ENCODE data around the gene RHOT1.
"Not testable (repeated sequence)": the region's sequence is repeated elsewhere in the genome, so short reads cannot be mapped to it uniquely, and the experiment has no call there.

The RHOT1 gene

DNA sequence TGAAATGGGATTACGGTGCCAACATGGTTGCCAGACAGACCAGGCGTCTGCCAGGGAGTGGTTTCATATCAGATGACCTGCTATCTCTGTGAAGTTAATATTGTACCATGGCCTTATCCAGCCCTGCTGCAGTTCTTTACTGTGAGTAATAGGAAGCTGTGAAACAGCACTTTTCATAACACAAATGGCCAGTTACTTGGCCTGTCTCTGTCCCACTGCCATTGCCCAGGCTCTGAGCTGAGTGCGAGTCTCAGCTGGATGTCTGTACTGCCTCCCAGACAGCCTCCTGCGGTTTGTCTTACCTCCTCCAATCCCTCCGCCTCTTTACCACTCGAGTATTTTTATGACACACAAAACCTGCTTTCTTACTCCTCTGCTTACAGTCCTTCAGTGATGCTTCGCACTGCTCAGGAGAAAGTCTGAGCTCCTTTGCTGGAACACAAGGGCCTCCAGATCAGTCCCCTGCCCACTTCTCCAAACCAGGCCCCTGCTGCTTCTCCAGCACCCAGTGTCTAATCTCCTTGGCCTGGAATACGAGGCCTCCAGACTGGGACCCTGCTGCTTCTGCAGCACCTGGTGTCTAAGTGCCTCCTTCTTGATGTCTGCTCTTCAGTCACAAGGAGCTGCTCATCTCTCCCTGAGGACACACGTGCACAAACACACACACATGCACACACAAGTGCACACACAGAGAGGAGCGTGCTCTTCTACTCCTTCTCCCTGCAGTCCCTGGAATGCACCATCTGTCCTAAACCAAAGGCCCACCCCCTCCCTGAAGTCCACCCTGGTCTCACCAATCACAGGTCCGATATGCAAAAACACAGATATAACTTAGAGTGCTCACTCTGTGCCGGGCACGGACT, 17.1 kb upstream of the RHOT1 start:
- no peak for DNase-seq (ENCODE audit: low read depth)

DNA sequence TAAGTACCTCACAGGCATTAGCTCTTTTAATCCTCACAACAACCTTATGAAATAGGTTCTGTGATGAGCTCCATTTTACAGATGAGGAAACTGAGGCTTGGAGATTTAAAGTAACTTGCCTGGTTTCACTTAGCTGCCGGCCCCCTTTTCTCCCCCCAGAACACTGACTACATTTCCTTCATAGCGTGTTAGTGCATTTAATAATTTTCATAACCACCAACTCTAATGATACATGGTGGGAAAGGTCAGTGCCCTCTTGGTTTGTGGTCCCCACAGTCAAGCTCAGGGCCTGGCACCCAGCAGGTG, 16.5 kb upstream of the RHOT1 start:
- no peak for DNase-seq (ENCODE audit: low read depth)

DNA sequence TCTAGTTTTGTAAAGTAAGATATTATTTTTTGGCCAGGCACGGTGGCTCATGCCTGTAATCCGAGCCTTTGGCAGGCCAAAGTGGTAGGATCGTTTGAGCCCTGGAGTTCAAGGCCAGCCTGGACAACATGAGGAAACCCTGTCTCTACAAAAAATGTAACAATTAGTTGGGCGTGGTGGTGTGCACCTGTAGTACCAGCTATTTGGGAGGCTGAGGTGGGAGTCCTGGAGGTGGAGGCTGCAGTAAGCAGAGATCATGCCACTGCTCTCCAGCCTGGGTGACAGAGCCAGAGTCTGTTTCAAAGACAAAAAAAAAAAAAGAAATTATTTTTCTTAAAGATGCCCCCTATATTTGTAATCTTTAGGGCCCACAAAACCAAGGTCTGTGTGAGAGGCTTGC, 16.0 kb upstream of the RHOT1 start:
- DNase-seq (ENCODE audit: low read depth): no peak

DNA sequence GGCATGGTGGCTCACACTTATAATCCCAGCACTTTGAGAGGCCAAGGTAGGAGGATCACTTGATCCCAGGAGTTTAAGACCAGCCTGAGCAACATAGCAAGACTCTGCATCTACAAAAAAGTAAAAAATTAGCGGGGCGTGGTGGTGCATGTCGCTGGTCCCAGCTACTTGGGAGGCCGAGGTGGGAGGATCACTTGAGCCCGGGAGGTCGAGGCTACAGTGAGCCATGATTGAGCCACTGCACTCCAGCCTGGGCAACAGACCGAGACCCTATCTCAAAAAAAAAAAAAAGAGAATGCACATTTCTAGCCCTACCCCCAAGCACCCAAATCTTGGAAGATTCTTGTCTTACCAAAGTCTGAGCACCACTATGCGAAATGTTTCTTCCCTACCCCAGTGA, 15.6 kb upstream of the RHOT1 start:
- no peak for DNase-seq (ENCODE audit: low read depth)

DNA sequence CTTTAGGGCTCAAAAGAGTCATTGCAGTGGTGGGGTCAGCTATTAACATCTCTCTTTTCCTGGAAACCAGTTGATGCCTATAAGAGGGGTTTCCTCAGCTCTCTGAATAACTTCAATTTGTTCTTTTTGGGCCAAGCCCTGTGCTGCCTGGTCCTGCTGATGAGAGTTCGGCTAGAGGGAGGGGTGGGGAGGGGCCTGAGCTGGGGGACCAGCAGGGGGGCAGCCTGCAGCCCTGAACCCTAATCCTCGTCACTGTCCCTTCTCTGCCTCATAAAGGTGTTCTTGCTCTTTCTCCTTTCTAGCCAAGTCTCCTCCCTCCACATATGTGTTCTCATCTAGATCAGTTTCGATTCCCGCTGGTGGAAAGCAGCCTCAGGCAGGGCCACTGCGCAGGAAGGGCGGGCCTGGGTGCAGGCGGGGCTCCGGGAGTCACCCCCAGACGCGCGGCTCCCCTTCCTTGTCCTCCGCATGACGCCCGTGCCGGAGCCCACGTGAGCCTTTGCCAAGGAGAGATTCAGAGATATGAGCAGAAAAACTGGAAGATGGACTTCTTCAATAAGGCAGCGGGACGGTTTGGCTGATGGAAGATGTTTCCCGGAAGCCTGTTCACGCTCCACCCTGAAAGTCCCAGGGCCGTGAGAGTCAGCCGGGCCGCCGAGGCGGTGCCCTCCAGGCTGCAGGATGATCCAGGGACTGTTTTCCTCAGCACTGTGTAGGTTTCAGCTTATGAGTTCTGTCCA, 15.0 kb upstream of the RHOT1 start:
- peak; percentile 47 for DNase-seq (ENCODE audit: low read depth)

DNA sequence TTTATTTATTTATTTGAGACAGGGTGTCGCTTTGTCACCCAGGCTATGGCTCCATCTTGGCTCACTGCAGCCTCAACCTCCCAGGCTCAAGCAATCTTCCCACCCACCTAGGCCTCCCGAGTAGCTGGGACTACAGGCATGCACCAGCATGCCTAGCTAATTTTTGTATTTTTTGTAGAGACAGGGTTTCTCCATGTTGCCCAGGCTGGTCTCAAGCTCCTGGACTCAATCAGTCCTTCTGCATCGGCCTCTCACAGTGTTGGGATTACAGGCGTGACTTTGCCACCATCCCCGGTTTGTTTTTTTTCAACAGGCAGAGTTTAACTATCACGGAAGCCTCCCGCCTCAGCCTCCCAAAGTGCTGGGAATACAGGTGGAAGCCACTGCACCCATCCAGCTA, 13.8 kb upstream of the RHOT1 start:
- DNase-seq (ENCODE audit: low read depth): not testable (repeated sequence)

DNA sequence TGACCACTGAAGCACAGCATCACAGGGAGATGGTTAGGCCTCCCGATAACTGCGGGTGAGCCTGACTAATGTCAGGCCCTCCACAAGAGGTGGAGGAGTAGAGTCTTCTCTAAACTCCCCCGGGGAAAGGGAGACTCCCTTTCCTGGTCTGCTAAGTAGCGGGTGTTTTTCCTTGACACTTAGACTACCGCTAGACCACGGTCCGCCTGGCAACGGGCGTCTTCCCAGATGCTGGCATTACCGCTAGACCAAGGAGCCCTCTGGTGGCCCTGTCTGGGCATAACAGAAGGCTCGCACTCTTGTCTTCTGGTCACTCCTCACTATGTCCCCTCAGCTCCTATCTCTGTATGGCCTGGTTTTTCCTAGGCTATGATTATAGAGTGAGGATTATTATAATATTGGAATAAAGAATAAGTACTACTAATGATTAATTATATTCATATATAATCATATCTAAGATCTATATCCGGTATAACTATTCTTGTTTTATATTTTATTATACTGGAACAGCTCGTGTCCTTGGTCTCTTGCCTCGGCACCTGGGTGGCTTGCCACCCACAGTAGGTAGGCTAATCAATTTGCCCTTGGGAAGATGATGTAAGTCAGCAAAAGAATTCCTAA, 6.7 kb upstream of the RHOT1 start:
- not testable (repeated sequence) for DNase-seq (ENCODE audit: low read depth)

DNA sequence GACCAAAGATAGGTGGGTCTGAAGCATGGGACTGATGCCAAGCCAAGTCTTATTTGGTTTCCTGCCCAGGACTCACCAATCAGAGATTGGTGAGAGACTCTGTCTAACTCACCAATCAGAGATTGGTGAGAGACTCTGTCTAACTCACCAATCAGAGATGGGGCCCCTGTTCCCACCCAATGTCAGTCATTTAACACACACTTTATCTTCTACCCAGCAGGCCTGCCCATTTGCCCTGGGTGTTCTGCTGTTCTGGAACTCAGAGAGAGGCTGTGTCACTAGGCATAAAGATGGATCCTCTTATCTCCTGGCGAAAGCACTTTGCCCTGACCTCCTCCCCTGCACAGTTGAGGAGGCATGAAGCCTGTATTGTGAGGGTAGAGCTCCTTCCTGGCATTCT, 5.4 kb upstream of the RHOT1 start:
- no peak for DNase-seq (ENCODE audit: low read depth)

DNA sequence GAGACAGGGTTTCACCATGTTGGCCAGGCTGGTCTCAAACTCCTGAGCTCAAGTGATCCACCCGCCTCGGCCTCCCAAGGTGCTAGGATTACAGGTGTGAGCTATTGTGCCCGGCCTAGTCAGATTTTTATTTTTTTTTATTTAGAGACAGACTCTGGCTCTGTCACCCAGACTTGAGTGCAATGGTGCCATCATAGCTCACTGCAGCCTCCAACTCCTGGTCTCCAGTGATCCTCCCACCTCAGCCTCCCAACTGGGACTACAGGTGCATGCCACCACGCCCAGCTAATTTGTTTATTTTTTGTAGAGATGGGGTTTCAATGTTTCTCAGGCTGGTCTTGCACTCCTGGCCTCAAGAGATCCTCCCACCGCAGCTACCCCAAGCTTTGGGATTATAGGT, 2.8 kb upstream of the RHOT1 start:
- not testable (repeated sequence) for DNase-seq (ENCODE audit: low read depth)

DNA sequence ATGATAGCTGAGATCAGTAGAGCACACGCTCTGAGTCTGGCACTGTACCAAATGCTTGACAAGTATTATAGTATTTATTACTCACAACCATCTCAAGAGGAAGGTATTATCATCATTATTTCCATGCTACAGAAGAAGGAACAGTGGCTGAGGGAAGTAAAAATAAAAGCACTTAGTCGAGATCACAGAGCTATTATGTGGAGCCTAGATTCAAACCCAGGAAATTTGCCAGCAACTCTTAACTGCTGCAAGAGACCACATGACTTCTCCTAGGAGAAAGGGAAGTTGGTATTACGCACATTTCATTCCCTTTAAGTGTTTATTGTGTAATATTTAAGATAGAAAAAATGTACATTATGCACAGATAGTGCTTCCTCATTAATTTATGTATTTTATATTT, 1.0 kb upstream of the RHOT1 start:
- no peak for DNase-seq (ENCODE audit: low read depth)

DNA sequence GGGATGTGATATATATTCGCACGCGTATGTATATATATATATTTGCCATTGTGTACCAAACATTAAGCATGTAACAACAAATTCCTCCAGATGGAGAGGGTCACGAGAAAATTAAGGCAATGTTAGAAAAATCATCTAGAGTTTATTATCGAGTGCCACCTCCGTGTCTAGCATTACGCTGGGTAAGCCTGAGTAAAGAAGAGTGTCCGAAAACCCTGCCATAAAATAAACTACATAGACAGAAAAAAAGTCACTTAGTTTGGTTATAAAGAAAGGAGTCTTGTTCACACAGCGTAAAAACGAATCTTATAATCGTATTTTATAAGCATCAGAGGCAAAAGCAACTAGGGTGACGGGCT, 644 bp upstream of the RHOT1 start:
- no peak for DNase-seq (ENCODE audit: low read depth)

DNA sequence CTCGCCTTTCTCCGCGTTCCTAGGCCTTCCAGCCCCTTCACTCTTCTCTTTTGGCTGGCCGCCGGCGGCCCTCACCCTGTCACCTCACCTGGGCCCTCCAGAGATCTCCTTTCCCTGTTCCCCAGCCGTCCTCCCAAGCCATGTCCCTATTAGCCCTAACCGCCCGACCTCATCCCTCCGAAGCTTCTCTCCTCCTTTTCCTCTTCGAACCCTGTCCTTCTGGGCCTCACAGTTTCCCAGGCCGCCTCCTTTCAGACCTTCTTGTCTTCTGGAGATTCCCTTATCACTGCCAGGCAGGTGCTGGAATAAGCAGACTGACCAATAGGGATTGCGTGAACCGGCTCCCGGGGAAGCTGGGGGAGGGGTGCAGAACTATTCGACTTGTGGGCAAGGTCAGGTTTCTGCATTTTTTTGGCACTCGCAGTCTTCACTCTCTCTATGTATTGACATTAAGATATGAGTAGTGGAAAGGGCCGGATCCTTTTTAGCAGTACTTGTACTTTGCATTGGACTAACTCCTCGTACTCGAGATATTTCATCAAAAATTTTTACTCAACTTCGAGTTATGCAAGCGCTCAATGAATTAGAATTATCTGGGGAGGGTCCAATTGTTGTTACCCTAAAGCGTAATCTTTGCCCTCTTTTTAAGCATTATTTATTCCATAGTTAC, 690 bp downstream of the RHOT1 start:
- DNase-seq (ENCODE audit: low read depth): no peak

DNA sequence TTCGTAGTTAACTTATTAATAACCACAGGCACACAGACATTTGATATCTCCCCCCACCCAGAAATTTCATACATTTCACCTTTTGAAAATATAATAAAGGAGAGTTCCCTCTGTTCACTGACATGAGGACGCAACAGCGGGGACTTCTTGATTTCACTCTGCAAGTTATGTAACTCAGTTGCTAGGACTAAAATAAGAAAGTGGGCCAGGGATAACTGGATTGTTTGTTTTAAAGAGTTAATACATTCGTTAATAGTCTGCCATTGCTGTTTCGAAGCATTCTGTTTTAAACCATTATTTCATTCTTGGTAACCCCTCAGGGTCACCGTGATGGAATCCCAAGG, 1.2 kb downstream of the RHOT1 start:
- DNase-seq (ENCODE audit: low read depth): no peak

DNA sequence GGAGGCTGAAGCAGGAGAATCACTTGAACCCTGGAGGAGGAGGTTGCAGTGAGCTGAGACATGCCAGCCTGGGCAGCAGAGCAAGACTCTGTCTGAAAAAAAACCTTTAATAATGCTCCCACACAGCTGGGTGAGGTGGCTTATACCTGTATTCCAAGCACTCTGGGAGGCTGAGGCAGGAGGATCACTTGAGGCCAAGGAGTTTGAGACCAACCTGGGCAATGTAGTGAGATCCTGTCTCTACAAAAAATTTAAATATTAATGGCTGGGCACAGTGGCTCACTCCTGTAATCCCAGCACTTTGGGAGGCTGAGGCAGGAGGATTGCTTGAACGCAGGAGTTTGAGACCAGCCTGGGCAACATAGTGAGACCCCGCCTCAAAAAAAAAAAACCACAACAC, 2.1 kb downstream of the RHOT1 start:
- not testable (repeated sequence) for DNase-seq (ENCODE audit: low read depth)

DNA sequence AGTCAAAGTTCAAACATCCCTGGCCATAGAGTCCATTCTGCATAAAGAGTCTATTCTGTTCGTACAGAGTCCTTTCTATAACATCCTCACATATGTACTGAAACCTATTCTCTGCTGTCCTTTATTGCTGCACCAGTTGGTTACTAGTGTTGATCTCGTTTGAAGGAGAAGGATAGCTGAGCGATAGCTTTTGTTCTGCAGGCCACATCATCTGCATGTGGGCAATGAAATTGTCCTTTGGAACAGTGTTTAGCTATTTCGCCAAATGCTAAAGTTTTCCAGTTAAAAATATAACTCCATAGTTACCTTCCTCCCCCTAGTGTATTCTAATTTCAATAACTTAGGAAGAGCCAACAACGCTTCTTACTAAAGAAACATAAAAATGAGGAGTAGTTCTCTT, 6.0 kb downstream of the RHOT1 start:
- DNase-seq (ENCODE audit: low read depth): no peak

DNA sequence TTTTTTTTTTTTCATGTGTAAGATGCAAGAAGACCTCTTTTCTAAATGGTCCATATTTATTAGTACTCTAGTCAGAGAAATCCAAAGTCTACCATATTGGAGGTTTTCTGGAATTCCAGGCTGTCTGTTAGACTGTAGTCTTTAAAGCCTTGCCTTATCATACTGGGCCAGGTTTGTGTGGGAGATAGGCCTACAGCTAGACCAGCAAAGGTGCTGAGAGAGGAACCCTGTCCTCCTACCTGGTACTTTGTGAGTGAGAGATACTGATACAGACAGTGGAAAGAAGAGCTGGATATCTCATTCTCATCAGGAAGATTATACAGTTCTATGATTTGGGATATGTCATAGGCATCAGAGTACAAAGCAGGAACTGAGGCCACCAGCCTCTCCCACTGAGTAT, 8.1 kb downstream of the RHOT1 start:
- DNase-seq (ENCODE audit: low read depth): no peak

DNA sequence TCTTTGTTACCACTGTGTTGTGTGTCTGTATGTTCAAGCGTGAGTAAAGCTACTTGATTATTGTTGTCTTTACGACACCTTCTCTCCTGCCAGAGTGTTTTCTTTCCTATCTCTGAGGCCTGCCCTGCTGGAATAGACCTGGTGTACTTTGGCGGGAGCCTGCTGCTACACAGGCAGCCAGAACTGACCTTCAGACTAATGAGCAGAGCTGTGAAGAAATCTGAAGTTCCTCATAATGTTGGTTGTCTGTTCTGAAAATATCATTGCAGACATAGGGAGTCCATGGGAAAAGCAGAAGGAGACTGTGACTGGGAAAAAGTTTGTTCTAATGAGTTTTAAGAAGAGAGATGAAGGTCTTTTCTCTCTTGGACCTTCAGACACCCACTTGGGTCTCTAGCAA, 9.8 kb downstream of the RHOT1 start:
- DNase-seq (ENCODE audit: low read depth): no peak

DNA sequence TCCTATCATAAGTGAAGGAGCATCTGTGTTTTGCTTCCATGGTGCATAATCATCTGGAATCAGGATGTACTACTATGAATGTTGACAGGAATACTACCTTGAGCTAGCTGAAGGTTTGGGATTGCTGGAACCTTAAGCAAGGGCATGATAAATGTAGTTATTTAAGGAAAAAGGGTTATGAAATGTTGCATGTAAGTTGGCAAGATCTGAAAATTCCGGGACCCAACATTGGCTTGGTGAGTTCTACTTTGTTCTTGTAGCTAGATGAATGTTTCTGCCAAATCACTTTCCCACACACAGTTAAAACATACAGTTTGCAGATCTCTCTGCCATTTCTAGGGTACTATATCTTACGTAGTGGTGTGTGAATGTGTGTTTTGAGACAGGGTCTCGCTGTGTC, 13.6 kb downstream of the RHOT1 start:
- no peak for DNase-seq (ENCODE audit: low read depth)

DNA sequence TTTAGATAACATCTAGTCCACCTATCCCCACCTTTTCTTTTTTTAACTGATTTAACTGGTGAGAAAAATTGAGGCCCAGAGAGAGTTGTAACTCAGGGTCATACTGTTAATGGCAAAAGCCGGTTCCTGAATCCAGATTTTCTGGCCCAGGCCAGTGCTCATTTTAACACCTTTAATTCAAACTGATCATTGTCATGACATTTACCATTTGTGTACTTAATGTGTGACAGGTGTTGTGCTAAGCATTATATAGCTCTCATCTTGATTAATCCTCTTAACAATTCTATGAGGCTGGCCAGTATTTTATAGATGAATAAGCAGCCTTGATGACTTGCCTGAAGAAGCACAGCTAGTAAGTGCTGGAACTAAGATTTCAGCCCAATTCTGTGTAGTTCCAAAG, 14.4 kb downstream of the RHOT1 start:
- DNase-seq (ENCODE audit: low read depth): no peak

DNA sequence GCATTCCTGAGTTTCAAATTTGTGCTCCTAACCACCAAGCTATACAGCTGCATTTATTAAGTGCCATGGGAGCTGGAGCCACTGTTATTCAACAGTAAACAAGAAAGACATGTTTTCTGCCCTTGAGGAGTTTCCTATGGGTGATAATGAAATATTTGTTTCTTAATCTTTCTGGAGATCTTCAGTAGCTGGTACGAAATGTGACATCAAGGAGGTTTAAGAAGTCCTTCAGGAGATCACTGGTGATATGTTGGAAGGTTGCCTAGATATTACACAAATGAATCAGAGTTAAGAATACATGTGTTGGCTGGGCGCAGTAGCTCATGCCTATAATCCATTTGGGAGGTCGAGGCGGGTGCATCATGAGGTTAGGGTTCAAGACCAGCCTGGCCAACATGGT, 14.9 kb downstream of the RHOT1 start:
- no peak for DNase-seq (ENCODE audit: low read depth)

DNA sequence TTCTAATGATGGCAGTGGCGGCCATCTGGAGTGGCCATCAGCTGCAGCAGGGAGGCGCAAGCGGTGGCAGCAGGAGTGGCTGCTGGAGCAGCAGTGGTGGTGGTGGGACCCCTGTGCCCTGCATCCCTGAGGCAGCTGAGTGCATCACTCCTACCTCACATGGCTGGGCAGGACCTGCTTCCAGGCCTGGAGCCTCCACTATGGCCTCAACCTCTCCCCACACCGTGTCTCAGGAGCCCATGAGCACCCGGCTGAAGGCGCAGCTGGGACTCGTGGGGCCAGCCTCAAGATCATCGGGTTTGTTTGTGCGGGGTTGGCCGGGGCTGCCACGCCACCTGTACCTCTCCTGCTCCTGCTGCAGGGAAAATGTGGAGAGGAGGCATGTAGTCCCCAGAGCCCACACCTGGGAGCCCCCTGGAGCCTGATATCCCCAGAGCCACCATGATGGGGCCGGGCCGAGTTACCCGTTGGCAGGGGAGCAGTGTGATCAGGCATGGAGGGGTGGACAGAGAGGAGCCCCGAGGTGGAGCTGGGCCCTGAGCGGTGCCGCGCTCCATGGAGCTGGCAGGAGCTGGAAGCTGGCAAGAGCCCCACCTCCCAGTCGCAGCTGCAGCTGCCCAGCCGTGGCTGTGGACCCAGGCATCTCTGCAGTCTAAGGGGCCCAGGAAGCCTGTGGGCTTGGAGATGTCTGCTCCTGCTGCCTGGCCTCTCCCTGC, 16.7 kb downstream of the RHOT1 start:
- no peak for DNase-seq (ENCODE audit: low read depth)

All from stimulated activated CD8-positive, alpha-beta memory T cell treated with anti-CD3 and anti-CD28 coated beads, Interleukin-7, amount 100 ng/mL, for 24 hours (primary cell).